Endothelial cell of umbilical vein (primary cell): ENCODE data around the gene POU2F3.

Source experiments
- CTCF ChIP-seq, 2 donors: IDR thresholded peaks; 1 replicate in 1 of 2; 2 replicates in 1 of 2; pipeline ENCODE4 v1.5.1; 2011; ENCODE audit warnings: low read length in 2 of 2, mild to moderate bottlenecking in 2 of 2, moderate library complexity in 2 of 2, control low read depth in 1 of 2, inconsistent platforms in 1 of 2, low read depth in 1 of 2; ENCODE audit not compliant: insufficient read depth in 1 of 2; ENCODE audit errors: extremely low read depth in 1 of 2
- EZH2 ChIP-seq: IDR thresholded peaks from 2 replicates; pipeline ENCODE4 v1.6.1; 2012; ENCODE audit warnings: borderline replicate concordance, low read depth, mild to moderate bottlenecking, moderate library complexity, low read length, inconsistent platforms; ENCODE audit not compliant: severe bottlenecking
- FOS ChIP-seq: IDR thresholded peaks from 2 replicates; pipeline ENCODE4 v1.6.1; 2011; ENCODE audit warnings: mild to moderate bottlenecking, low read length, moderate library complexity, borderline replicate concordance; ENCODE audit not compliant: insufficient read depth
- JUN ChIP-seq: IDR thresholded peaks from 2 replicates; pipeline ENCODE4 v1.6.1; 2011; ENCODE audit warnings: borderline replicate concordance, low read depth; ENCODE audit not compliant: insufficient read length, insufficient read depth
- MAX ChIP-seq: IDR thresholded peaks from 2 replicates; pipeline ENCODE4 v1.6.1; 2011; ENCODE audit not compliant: insufficient read depth, insufficient read length
- MYC ChIP-seq: IDR thresholded peaks from one replicate; pipeline ENCODE4 v1.6.1; 2011; ENCODE audit warnings: mild to moderate bottlenecking, low read depth, low read length
- POLR2A ChIP-seq: IDR thresholded peaks from 2 replicates; pipeline ENCODE4 v1.6.1; 2012; ENCODE audit warnings: low read depth, mild to moderate bottlenecking, control low read depth, low read length
- POLR2AphosphoS5 ChIP-seq: IDR thresholded peaks from 2 replicates; pipeline ENCODE4 v1.6.1; 2012; ENCODE audit warnings: low read depth, mild to moderate bottlenecking, control low read depth, low read length, moderate library complexity; ENCODE audit not compliant: insufficient read depth

- no peak for TF ChIP-seq FOS
- TF ChIP-seq CTCF (IDR thresholded peaks at IDR 0.05; ENCODE audit: extremely low read depth in 1 of 2, insufficient read depth in 1 of 2, low read depth in 1 of 2, low read length in 2 of 2), result no peak
- no peak for TF ChIP-seq MYC
- no peak for TF ChIP-seq EZH2
- no peak for TF ChIP-seq JUN
- no peak for TF ChIP-seq POLR2AphosphoS5
- TF ChIP-seq POLR2A, result no peak
- TF ChIP-seq MAX, result no peak
Measured at GRCh38 chr11:120365512-120365911, 125.6 kb downstream of the POU2F3 start.
